SU-DHL-6 (cell line): ENCODE data around the gene PRR23B.

Experiments
- H2AFZ ChIP-seq: fragments of 200-600 bp; sonication (generic); 2 replicates; pipeline ENCODE4 v1.6.1; 2014; ENCODE audit warnings: low read depth, mild to moderate bottlenecking, moderate library complexity, mixed read lengths, antibody characterized with exemption, low read length; ENCODE audit not compliant: severe bottlenecking
- H3F3A ChIP-seq: fragments of 200-600 bp; shearing (Covaris generic); 2 replicates; pipeline ENCODE4 v1.6.0; 2016; ENCODE audit warnings: antibody characterized with exemption, mild to moderate bottlenecking; ENCODE audit not compliant: insufficient read depth
- H3K27ac ChIP-seq: fragments of 200-600 bp; sonication (generic); 2 replicates; pipeline ENCODE4 v1.5.1; 2016; ENCODE audit warnings: low read depth, mild to moderate bottlenecking, low read length, moderate library complexity, mixed read lengths
- H3K27me3 ChIP-seq: fragments of 200-600 bp; sonication (generic), shearing (Covaris generic); 2 replicates; pipeline ENCODE4 v1.6.0; 2014; ENCODE audit warnings: mild to moderate bottlenecking, low read length
- H3K36me3 ChIP-seq: fragments of 200-600 bp; sonication (generic); 2 replicates; pipeline ENCODE4 v1.6.1; 2014; ENCODE audit warnings: mild to moderate bottlenecking, low read length, mixed read lengths
- H3K4me2 ChIP-seq: fragments of 300-600, 200-600 bp; shearing (Covaris generic), sonication (generic); 2 replicates; pipeline ENCODE4 v1.6.0; 2014; ENCODE audit warnings: low read length, low read depth, mild to moderate bottlenecking; ENCODE audit not compliant: poor library complexity, severe bottlenecking
- H3K4me3 ChIP-seq: fragments of 200-600 bp; sonication (generic); 2 replicates; pipeline ENCODE4 v1.5.1; 2014; ENCODE audit warnings: antibody characterized with exemption, low read length, mild to moderate bottlenecking, mixed read lengths; ENCODE audit not compliant: insufficient read depth, poor library complexity, severe bottlenecking
- H3K79me2 ChIP-seq: fragments of 200-600 bp; sonication (generic); 2 replicates; pipeline ENCODE4 v1.6.1; 2014; ENCODE audit warnings: mild to moderate bottlenecking, low read length, moderate library complexity; ENCODE audit not compliant: insufficient read depth
- H3K9ac ChIP-seq: fragments of 200-600 bp; sonication (generic); 2 replicates; pipeline ENCODE4 v1.7.0; 2014; ENCODE audit warnings: mild to moderate bottlenecking, low read length
- H3K9me2 ChIP-seq: fragments of 200-600 bp; sonication (generic); replicated peaks from 2 replicates; pipeline ENCODE4 v1.6.1; 2014; ENCODE audit warnings: low read length; ENCODE audit not compliant: insufficient read depth
- H3K9me3 ChIP-seq: fragments of 200-600 bp; sonication (generic); 2 replicates; pipeline ENCODE4 v1.6.1; 2014; ENCODE audit warnings: low read length, mixed read lengths; ENCODE audit not compliant: insufficient read depth
- H4K20me1 ChIP-seq: fragments of 200-600 bp; sonication (generic); 2 replicates; pipeline ENCODE4 v1.6.1; 2014; ENCODE audit warnings: low read depth, mild to moderate bottlenecking, antibody characterized with exemption, low read length, moderate library complexity, mixed read lengths
- EZH2phosphoT487 ChIP-seq: fragments of 200-600 bp; sonication (generic), shearing (Covaris generic); conservative IDR thresholded peaks from 2 replicates; pipeline ENCODE4 v1.6.1; 2018; ENCODE audit warnings: mild to moderate bottlenecking, antibody characterized with exemption, low read length, moderate library complexity, mixed read lengths
- TF ChIP-seq, protein P1 (sequence below): fragments of 200-600 bp; sonication (generic); IDR thresholded peaks from one replicate; pipeline ENCODE4 v1.5.1; 2017; ENCODE audit warnings: antibody characterized with exemption, mild to moderate bottlenecking, low read length, moderate library complexity; ENCODE audit not compliant: insufficient read depth, poor library complexity, severe bottlenecking

PRR23B gene

DNA sequence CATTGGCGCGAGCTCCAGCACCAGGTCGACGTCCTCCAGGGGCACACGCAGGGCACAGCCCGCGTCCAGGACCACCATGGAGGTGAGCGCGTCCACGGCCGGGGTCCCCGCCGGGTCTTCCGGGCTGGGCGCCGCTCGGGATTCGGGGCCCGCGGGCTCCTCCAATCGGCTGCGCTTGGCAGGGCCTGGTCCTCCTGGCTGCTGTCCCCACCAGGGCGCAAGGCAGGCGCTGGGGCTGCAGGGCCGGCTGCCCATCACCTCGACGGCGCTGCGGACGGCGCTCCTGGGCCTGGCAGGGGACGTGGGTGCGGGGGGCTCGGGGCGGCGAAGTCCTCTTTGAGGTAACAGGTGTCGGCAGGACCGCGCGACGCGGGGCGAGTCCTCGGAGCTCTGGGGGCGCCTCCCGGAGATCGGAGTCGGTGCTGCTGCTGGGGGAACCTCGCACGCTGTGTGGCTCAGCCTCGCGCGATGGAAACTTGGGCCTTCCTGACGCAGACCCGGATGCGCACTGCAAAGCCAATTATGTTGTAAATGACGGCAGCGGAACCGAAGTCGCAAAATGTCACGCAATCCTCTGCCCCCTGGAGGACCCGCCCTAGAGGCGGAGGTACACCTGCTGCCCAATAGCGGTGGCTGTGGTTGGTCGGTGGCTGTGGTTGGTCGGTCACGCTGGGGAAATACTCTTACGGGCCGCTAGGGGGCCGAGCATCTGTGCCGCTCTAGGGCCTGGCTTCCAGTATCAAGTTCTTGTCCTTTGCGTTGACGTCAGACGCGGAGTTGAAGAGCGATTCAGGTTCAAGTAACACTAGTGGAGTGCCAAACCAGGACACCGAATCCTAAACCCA, 23.9 kb upstream of the PRR23B start, which contains the start of gene PRR23C:
TSS of gene PRR23C (minus strand) at position 527 of the 845 bp plus-strand sequence. CDS start at position 255, 272 bp downstream.
- no peaks in the 10 kb centered on the region for H3K9me2 ChIP-seq
- no peak within 1 kb of the TSS for H3K9ac ChIP-seq
- no peaks in the 10 kb centered on the region for H3K36me3 ChIP-seq
- TF ChIP-seq EZH2phosphoT487, result no peak
- TF ChIP-seq, protein P1, sequence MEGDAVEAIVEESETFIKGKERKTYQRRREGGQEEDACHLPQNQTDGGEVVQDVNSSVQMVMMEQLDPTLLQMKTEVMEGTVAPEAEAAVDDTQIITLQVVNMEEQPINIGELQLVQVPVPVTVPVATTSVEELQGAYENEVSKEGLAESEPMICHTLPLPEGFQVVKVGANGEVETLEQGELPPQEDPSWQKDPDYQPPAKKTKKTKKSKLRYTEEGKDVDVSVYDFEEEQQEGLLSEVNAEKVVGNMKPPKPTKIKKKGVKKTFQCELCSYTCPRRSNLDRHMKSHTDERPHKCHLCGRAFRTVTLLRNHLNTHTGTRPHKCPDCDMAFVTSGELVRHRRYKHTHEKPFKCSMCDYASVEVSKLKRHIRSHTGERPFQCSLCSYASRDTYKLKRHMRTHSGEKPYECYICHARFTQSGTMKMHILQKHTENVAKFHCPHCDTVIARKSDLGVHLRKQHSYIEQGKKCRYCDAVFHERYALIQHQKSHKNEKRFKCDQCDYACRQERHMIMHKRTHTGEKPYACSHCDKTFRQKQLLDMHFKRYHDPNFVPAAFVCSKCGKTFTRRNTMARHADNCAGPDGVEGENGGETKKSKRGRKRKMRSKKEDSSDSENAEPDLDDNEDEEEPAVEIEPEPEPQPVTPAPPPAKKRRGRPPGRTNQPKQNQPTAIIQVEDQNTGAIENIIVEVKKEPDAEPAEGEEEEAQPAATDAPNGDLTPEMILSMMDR, result no peak
- no peak within 1 kb of the TSS for H2AFZ ChIP-seq
- H3K27ac ChIP-seq, result no peak within 1 kb of the TSS
- no peak within 1 kb of the TSS for H3K4me3 ChIP-seq
- H3K9me3 ChIP-seq, result no peaks in the 10 kb centered on the region
- no peak within 1 kb of the TSS for H3K4me2 ChIP-seq
- H3K79me2 ChIP-seq, result no peaks in the 10 kb centered on the region
- no peaks in the 10 kb centered on the region for H3F3A ChIP-seq
- no peaks in the 10 kb centered on the region for H4K20me1 ChIP-seq
- H3K27me3 ChIP-seq, result no peaks in the 10 kb centered on the region

DNA sequence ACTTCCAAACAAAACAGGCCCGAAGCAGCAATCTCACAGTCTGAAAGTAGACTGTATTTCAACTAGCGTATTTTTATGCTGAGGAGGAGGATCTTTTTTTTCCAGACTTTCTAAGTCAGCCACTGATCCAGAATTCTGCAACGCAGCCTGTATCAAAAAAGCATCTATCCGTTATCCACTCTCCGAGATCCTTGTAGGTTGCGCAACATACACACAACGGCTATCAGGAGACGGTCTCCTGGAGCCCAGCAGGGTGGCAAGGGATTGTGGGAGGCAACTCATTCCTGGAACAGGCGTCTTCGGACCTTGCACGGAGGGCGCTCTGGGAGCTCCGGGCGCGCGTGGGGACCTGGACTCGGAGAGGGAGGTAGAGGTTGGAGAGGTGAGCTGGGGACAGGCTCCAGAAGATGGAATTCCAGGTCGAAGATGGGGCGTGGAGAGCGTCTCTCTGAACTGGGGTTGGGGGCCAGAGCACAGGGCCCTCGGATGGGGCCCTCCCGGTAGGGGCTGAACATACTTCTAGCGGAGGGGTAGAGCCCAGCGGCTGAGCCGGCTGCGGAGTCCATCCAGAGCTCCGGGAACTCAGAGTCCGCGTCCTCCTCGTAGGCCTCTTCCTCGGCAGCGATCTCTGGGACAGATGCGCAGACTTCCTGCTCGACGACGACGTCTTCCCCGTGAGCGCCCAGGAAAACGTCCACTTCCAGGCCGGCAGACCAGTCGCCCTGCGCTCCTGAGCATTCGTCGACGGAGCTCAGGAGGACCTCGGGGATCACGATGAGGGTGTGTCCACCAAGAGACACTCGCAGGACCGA, 23.0 kb upstream of the PRR23B start:
- no peaks in the 10 kb centered on the region for H3K9me3 ChIP-seq
- no peaks in the 10 kb centered on the region for H3K9me2 ChIP-seq
- no peak overlapping the region for H3K9ac ChIP-seq
- no peaks in the 10 kb centered on the region for H4K20me1 ChIP-seq
- H3K4me2 ChIP-seq, result no peak overlapping the region
- no peak for TF ChIP-seq EZH2phosphoT487
- TF ChIP-seq, protein P1, result no peak
- no peaks in the 10 kb centered on the region for H3F3A ChIP-seq
- H3K36me3 ChIP-seq, result no peaks in the 10 kb centered on the region
- H3K27ac ChIP-seq, result no peak overlapping the region
- H3K4me3 ChIP-seq, result no peak overlapping the region
- H2AFZ ChIP-seq, result no peak overlapping the region
- no peaks in the 10 kb centered on the region for H3K79me2 ChIP-seq
- H3K27me3 ChIP-seq, result no peaks in the 10 kb centered on the region

DNA sequence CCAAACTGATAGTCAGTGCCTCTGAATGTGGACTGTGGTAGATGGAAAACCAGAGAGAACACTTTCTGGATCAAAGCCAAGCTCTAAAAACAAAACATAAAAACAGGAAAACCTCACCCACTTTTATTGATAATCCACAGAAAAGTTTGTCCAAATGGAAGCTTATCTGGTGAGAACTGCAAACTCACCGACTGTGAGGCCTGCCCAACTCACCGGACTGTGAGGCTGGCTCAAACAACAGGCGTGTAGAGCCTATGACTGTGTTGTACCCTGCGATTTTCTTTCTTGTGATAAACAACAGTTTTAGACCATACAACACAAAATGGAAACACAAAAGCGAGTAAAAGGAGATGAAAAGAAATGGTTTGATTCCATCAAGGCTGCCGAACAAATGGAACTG, 16.8 kb upstream of the PRR23B start:
- Histone ChIP-seq H3K9me3 (no peaks in the 10 kb centered on the region), H2AFZ (no peak overlapping the region), H3K4me2 (no peak overlapping the region), H3K27ac (no peak overlapping the region), H3K9ac (no peak overlapping the region), H3K9me2 (no peaks in the 10 kb centered on the region), H3K36me3 (no peaks in the 10 kb centered on the region), H3F3A (no peaks in the 10 kb centered on the region), H3K27me3 (no peaks in the 10 kb centered on the region), H4K20me1 (no peaks in the 10 kb centered on the region), H3K4me3 (no peak overlapping the region), H3K79me2 (no peaks in the 10 kb centered on the region)
- TF ChIP-seq, protein P1, result no peak
- TF ChIP-seq EZH2phosphoT487, result no peak
